Islet of Langerhans (tissue), 1 donor: ENCODE measurements around the gene NDUFA13.

ENCODE experiments used
- FAIRE-seq: peaks from one replicate; lab custom pipeline; 2011; peaks lifted over from hg19 to GRCh38; lab: Jason Lieb, UNC

The NDUFA13 gene

GRCh38 chr19:19571071-19571786 lies 55.2 kb downstream of the NDUFA13 start:
- no peak for FAIRE-seq

GRCh38 chr19:19575411-19575810 lies 59.4 kb downstream of the NDUFA13 start:
- no peak for FAIRE-seq
